SK-N-SH (cell line): ENCODE results near the gene GBX2. TPM values are rescaled to one million over a fixed set of nuclear protein-coding genes. Genes with fewer than 3 reads are reported as not detected.

Experiments
- CTCF ChIA-PET: fragments of 300-600, 350-600 bp; formaldehyde crosslinking; extraction: SDS; loops from one replicate; lab custom pipeline; 2021; lab: Yijun Ruan, JAX
- POLR2A ChIA-PET: fragments of 350-600 bp; sonication (Branson Sonifier 250); formaldehyde crosslinking; extraction: SDS; loops from one replicate; lab custom pipeline; 2020; ENCODE audit warnings: antibody characterized with exemption, inconsistent platforms; lab: Yijun Ruan, JAX
- DNase-seq: peaks from one replicate; pipeline ENCODE4 v3.0.0; 2012
- H2AFZ ChIP-seq: fragments of 200-600 bp; sonication (generic); 2 replicates; pipeline ENCODE4 v1.8.1; 2016; ENCODE audit warnings: antibody characterized with exemption, mild to moderate bottlenecking, low read depth
- H3F3A ChIP-seq: fragments of 200-600 bp; sonication (generic); replicated peaks from 2 replicates; pipeline ENCODE3; 2016; ENCODE audit warnings: antibody characterized with exemption, mild to moderate bottlenecking; ENCODE audit not compliant: insufficient read depth
- H3K27ac ChIP-seq, 2 experiments: fragments of 200-500 bp in 1 of 2; fragments of 200-600 bp in 1 of 2; sonication (Bioruptor generic) in 1 of 2; sonication (generic), shearing (Covaris generic) in 1 of 2; 2 replicates each; pipeline versions ENCODE4 v1.5.1 to v1.6.1; 2014 to 2016; ENCODE audit warnings: low read depth in 2 of 2, inconsistent platforms in 1 of 2, low read length in 1 of 2, mild to moderate bottlenecking in 1 of 2, mixed read lengths in 1 of 2
- H3K27me3 ChIP-seq: fragments of 200-600 bp; sonication (generic), shearing (Covaris generic); 2 replicates; pipeline ENCODE4 v1.6.1; 2016; ENCODE audit warnings: mixed run types; ENCODE audit not compliant: insufficient read depth
- H3K36me3 ChIP-seq, 2 experiments: fragments of 200-500 bp in 1 of 2; fragments of 200-600 bp in 1 of 2; sonication (Bioruptor generic) in 1 of 2; sonication (generic) in 1 of 2; replicated peaks in 1 of 2; 2 replicates each; pipeline versions ENCODE3 to v1.5.1; 2014 to 2016; ENCODE audit warnings: low read length in 1 of 2, mild to moderate bottlenecking in 1 of 2; ENCODE audit not compliant: insufficient read depth in 2 of 2, control insufficient read depth in 1 of 2
- H3K4me1 ChIP-seq, 2 experiments: fragments of 200-500 bp in 1 of 2; fragments of 200-600 bp in 1 of 2; sonication (Bioruptor generic) in 1 of 2; sonication (generic), shearing (Covaris generic) in 1 of 2; 2 replicates each; pipeline versions ENCODE4 v1.5.1 to v1.6.1; 2014 to 2016; ENCODE audit warnings: low read depth in 1 of 2, low read length in 1 of 2, mixed run types in 1 of 2; ENCODE audit not compliant: insufficient read depth in 2 of 2, control insufficient read depth in 1 of 2
- H3K4me2 ChIP-seq: fragments of 200-600 bp; sonication (generic), shearing (Covaris generic); 2 replicates; pipeline ENCODE4 v1.6.1; 2017; ENCODE audit warnings: mixed run types
- H3K4me3 ChIP-seq, 2 experiments: fragments of 200-500 bp in 1 of 2; fragments of 200-600 bp in 1 of 2; sonication (Bioruptor generic) in 1 of 2; sonication (generic), shearing (Covaris generic) in 1 of 2; 2 replicates each; pipeline versions ENCODE4 v1.5.1 to v1.8.1; 2014 to 2016; ENCODE audit warnings: low read depth in 2 of 2, inconsistent platforms in 1 of 2, low read length in 1 of 2, mild to moderate bottlenecking in 1 of 2, mixed read lengths in 1 of 2, moderate library complexity in 1 of 2
- H3K79me2 ChIP-seq: fragments of 200-600 bp; sonication (generic); 2 replicates; pipeline ENCODE4 v1.8.1; 2017; ENCODE audit warnings: mild to moderate bottlenecking; ENCODE audit not compliant: insufficient read depth
- H3K9ac ChIP-seq: fragments of 200-600 bp; sonication (generic); 2 replicates; pipeline ENCODE4 v1.6.1; 2017; ENCODE audit warnings: mixed run types
- H3K9me2 ChIP-seq: fragments of 200-600 bp; sonication (generic); 2 replicates; pipeline ENCODE4 v1.6.1; 2017; ENCODE audit warnings: mixed run types
- H3K9me3 ChIP-seq: fragments of 200-600 bp; sonication (generic); 2 replicates; pipeline ENCODE4 v1.6.1; 2017; ENCODE audit warnings: mixed run types, mild to moderate bottlenecking, moderate library complexity
- H4K20me1 ChIP-seq: fragments of 200-600 bp; sonication (generic); 2 replicates; pipeline ENCODE4 v1.6.1; 2017; ENCODE audit warnings: mild to moderate bottlenecking, mixed run types; ENCODE audit not compliant: insufficient read depth
- EZH2phosphoT487 ChIP-seq: fragments of 200-600 bp; sonication (generic); IDR thresholded peaks from 2 replicates; pipeline ENCODE4 v1.6.1; 2017; ENCODE audit warnings: low read depth, mixed run types, mild to moderate bottlenecking, antibody characterized with exemption, moderate library complexity, borderline replicate concordance
- RAD21 ChIP-seq: IDR thresholded peaks from 2 replicates; pipeline ENCODE4 v1.6.1; 2012; ENCODE audit warnings: mild to moderate bottlenecking, low read length
- RCOR1 ChIP-seq: fragments of 150-350 bp; IDR thresholded peaks from 2 replicates; pipeline ENCODE4 v1.6.1; 2017; ENCODE audit warnings: antibody characterized with exemption, low read length
- SMC3 ChIP-seq: IDR thresholded peaks from 2 replicates; pipeline ENCODE4 v1.6.1; 2012; ENCODE audit warnings: low read depth, low read length, improper control_type of control experiment
- WGBS: methylation state at CpG from one replicate; pipeline ENCODE4 v1.1.6; 2017; ENCODE audit warnings: low lambda C conversion rate; 5-methylcytosine and 5-hydroxymethylcytosine counted together
- polyA plus RNA-seq, 3 experiments: library from polyadenylated mRNA; depleted of rRNA; stranded (reverse); fragments of >200 nt; gene quantifications; 2 replicates each; pipeline ENCODE4 v1.2.3, GENCODE V29; 2012
- TF ChIP-seq, protein P1 (sequence below): IDR thresholded peaks from 2 replicates; pipeline ENCODE4 v1.4.0; 2012; ENCODE audit warnings: low read depth, borderline replicate concordance
- TF ChIP-seq, protein P2 (sequence below): fragments of 200-600 bp; sonication (generic); IDR thresholded peaks from 2 replicates; pipeline ENCODE4 v1.6.1; 2017; ENCODE audit warnings: antibody characterized with exemption, mild to moderate bottlenecking, moderate library complexity

The GBX2 gene
- polyA plus RNA-seq, 1 of the 3 experiments (the other 2 are of a cell fraction): 0.16 TPM

DNA sequence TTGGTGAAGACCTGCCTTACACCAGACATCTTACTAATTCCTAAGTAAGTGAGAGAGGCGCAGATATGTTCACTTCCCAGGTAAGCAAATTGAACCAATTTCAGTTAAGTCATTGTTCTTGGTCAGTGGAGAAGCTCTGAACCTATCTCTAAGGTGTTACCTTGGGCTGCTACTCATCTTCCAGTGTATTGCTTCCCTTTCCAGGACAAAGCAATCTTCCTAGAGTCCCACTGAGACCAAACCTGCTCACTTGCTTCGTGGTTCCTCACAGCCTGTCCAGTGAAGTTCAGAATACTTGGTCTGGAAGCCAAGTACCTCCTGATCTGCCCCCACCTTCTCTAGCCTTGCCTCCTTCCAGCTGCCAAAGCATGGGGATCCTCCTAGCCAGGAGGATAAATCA is 22.5 kb upstream of the GBX2 start:
- 44% methylated on average over 2 of the region's 2 CpGs for WGBS
- POLR2A ChIA-PET: no interaction called here
- no peak for TF ChIP-seq EZH2phosphoT487
- DNase-seq: no peak
- no peaks in the 10 kb centered on the region for H3F3A ChIP-seq
- H3K9ac ChIP-seq: no peak overlapping the region
- no peak overlapping the region for H3K4me2 ChIP-seq
- no peaks in the 10 kb centered on the region for H3K79me2 ChIP-seq
- H3K27me3 ChIP-seq: no peaks in the 10 kb centered on the region
- H3K4me3 ChIP-seq: no peak overlapping the region
- H3K9me3 ChIP-seq: no peaks in the 10 kb centered on the region
- no peak overlapping the region for H2AFZ ChIP-seq
- no peaks in the 10 kb centered on the region for H4K20me1 ChIP-seq
- H3K27ac ChIP-seq: no peak overlapping the region
- H3K9me2 ChIP-seq: no peaks in the 10 kb centered on the region
- no peaks in the 10 kb centered on the region for H3K36me3 ChIP-seq
- H3K4me1 ChIP-seq: no peaks in the 10 kb centered on the region
- CTCF ChIA-PET: interaction anchor here (1.2 kb wide), 1 partner anchor 411 kb away, joined by 3 read pairs; no protein-coding TSS in a partner anchor

DNA sequence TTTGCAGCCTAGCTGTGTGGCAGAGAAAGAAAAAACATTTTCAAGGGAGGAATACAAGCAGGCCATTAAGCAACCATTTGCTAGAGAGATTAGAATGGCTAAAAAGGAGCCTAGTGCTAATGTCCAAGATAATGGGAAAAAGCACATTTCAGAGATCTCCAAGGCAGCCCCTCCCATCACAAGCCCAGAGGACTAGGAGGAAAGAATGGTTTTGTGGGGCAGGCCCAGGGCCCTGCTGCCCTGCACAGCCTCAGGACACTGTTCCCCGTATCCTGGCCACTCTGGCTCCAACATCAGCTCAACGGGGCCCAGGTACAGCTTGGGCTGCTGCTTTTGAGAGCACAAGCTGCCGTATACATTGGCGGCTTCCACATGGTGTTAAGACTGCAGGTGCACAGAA is 16.5 kb upstream of the GBX2 start:
- POLR2A ChIA-PET: no interaction called here
- 54% methylated on average over 4 of the region's 4 CpGs for WGBS
- Histone ChIP-seq H3K27ac (no peak overlapping the region), H3K4me1 (peaks cover 0 to 3% of the 10 kb centered on the region in 2 experiments; a peak in 3 of 4 replicates), H3K79me2 (no peaks in the 10 kb centered on the region), H3K36me3 (no peaks in the 10 kb centered on the region), H3K4me2 (no peak overlapping the region), H3K4me3 (no peak overlapping the region), H3F3A (peaks cover 9% of the 10 kb centered on the region), H3K9ac (no peak overlapping the region), H4K20me1 (no peaks in the 10 kb centered on the region), H3K9me3 (no peaks in the 10 kb centered on the region), H2AFZ (no peak overlapping the region), H3K9me2 (no peaks in the 10 kb centered on the region), H3K27me3 (no peaks in the 10 kb centered on the region)
- TF ChIP-seq, protein P1, sequence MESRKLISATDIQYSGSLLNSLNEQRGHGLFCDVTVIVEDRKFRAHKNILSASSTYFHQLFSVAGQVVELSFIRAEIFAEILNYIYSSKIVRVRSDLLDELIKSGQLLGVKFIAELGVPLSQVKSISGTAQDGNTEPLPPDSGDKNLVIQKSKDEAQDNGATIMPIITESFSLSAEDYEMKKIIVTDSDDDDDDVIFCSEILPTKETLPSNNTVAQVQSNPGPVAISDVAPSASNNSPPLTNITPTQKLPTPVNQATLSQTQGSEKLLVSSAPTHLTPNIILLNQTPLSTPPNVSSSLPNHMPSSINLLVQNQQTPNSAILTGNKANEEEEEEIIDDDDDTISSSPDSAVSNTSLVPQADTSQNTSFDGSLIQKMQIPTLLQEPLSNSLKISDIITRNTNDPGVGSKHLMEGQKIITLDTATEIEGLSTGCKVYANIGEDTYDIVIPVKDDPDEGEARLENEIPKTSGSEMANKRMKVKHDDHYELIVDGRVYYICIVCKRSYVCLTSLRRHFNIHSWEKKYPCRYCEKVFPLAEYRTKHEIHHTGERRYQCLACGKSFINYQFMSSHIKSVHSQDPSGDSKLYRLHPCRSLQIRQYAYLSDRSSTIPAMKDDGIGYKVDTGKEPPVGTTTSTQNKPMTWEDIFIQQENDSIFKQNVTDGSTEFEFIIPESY: no peak
- TF ChIP-seq EZH2phosphoT487: no peak
- TF ChIP-seq RCOR1: no peak
- no peak for DNase-seq
- CTCF ChIA-PET: interaction anchor here (10.6 to 17.1 kb wide), 2 partner anchors 406 to 423 kb away, joined by 163 to 372 read pairs; no protein-coding TSS in a partner anchor

DNA sequence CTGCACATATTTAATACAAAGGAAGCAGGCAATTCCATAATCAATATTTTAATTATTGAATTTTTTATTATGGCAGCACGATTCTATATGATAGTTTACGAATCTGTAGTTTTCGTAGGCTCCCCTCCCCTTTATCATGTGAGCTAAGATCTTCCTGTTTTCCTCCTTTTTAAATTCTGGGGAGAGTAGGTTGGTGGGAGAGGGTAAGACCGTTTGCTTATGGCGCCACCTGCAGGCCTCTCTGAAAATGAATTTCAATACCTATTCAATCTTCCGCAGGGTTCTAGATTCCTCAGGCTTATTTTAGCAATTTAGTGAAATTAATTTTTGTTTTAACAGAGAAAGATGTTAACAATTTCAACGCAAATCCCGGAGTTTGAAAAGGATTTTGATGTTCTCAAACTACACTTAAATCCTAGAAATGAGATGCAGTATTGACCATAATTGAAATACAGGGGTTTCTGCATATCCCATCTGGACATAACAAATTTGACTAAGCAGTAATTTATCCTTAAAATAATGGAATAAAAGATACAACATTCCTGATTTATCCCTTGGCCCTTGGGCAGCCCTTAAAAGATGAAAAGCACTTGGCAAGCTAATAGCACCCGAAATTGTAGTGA is 12.8 kb upstream of the GBX2 start:
- H3K4me2 ChIP-seq: peak overlapping the region; percentile 92; the same call in 1 of the 2 replicates
- POLR2A ChIA-PET: no interaction called here
- no peaks in the 10 kb centered on the region for H3K79me2 ChIP-seq
- H3K9ac ChIP-seq: no peak overlapping the region; the same call in 1 of the 2 replicates
- TF ChIP-seq, protein P1: no peak
- TF ChIP-seq, protein P2, sequence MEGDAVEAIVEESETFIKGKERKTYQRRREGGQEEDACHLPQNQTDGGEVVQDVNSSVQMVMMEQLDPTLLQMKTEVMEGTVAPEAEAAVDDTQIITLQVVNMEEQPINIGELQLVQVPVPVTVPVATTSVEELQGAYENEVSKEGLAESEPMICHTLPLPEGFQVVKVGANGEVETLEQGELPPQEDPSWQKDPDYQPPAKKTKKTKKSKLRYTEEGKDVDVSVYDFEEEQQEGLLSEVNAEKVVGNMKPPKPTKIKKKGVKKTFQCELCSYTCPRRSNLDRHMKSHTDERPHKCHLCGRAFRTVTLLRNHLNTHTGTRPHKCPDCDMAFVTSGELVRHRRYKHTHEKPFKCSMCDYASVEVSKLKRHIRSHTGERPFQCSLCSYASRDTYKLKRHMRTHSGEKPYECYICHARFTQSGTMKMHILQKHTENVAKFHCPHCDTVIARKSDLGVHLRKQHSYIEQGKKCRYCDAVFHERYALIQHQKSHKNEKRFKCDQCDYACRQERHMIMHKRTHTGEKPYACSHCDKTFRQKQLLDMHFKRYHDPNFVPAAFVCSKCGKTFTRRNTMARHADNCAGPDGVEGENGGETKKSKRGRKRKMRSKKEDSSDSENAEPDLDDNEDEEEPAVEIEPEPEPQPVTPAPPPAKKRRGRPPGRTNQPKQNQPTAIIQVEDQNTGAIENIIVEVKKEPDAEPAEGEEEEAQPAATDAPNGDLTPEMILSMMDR: peak; percentile 89
- TF ChIP-seq SMC3 (peak; percentile 72), RAD21 (peak; percentile 88)
- TF ChIP-seq, all 33 proteins: peak for 3
- no peaks in the 10 kb centered on the region for H4K20me1 ChIP-seq
- H3K9me2 ChIP-seq: no peaks in the 10 kb centered on the region
- H3K9me3 ChIP-seq: no peaks in the 10 kb centered on the region
- no peak overlapping the region for H2AFZ ChIP-seq
- DNase-seq: peak; percentile 84
- no peaks in the 10 kb centered on the region for H3K36me3 ChIP-seq
- peaks cover 25% of the 10 kb centered on the region for H3F3A ChIP-seq
- no peaks in the 10 kb centered on the region for H3K27me3 ChIP-seq
- H3K27ac ChIP-seq: peak overlapping the region in 1 of 2 experiments; percentile 58; a peak in 2 of 4 replicates
- WGBS: 13% methylated on average over 9 of the region's 9 CpGs
- peaks cover 0 to 16% of the 10 kb centered on the region in 2 experiments; a peak in 3 of 4 replicates for H3K4me1 ChIP-seq
- CTCF ChIA-PET: interaction anchor here (0.6 to 17.1 kb wide), 39 partner anchors 9 to 587 kb away, joined by 3 to 372 read pairs (median 4); partner anchors contain the start of gene GBX2
- H3K4me3 ChIP-seq: no peak overlapping the region; a peak in 1 of 4 replicates
